Measurements from ENCODE around the gene EIF4E3.

- no peak for TF ChIP-seq RNF2 (IDR thresholded peaks at IDR 0.05; ENCODE audit: borderline replicate concordance, low read depth)
- no peak for TF ChIP-seq REST (IDR thresholded peaks at IDR 0.05)
- no peak for TF ChIP-seq EP300 (IDR thresholded peaks at IDR 0.05)
- no peak for TF ChIP-seq CTCF (IDR thresholded peaks at IDR 0.05)
- no peak for TF ChIP-seq HOXA7 (CRISPR knock-in tag; IDR thresholded peaks at IDR 0.05)
- TF ChIP-seq CEBPB (IDR thresholded peaks at IDR 0.05), result no peak
- TF ChIP-seq RAD21 (conservative IDR thresholded peaks at IDR 0.05 in 1 of 2, IDR thresholded peaks at IDR 0.05 in 1 of 2), result no peak
- no peak for TF ChIP-seq MAFK (IDR thresholded peaks at IDR 0.05; ENCODE audit: partially characterized antibody)
- no peak for TF ChIP-seq POLR2A (IDR thresholded peaks at IDR 0.05; ENCODE audit: low read length)
- TF ChIP-seq RCOR1 (IDR thresholded peaks at IDR 0.05; ENCODE audit: low read depth, low read length), result no peak
Measured at GRCh38 chr3:71655061-71655460, 70.1 kb downstream of the EIF4E3 start.

All from A549 (cell line).